Stimulated activated naive CD8-positive, alpha-beta T cell treated with anti-CD3 and anti-CD28 coated beads, Interleukin-15, Interleukin-2, amounts not matched to agents 100 ng/mL and 50 ng/mL, for 24 hours (primary cell): ENCODE data around the gene GPATCH1.
"Not testable (repeated sequence)": the region's sequence is repeated elsewhere in the genome, so short reads cannot be mapped to it uniquely, and the experiment has no call there.

Experiments
- H3K27ac Mint-ChIP-seq: one replicate; pipeline ENCODE4 v1.8.0; 2021; ENCODE audit warnings: mild to moderate bottlenecking, mixed read lengths
- H3K27me3 Mint-ChIP-seq: one replicate; pipeline ENCODE4 v1.8.0; 2021; ENCODE audit warnings: mixed read lengths
- H3K36me3 Mint-ChIP-seq: one replicate; pipeline ENCODE4 v1.8.0; 2021; ENCODE audit warnings: low read depth, mixed read lengths
- H3K4me1 Mint-ChIP-seq: one replicate; pipeline ENCODE4 v1.8.0; 2021; ENCODE audit warnings: low read depth, mixed read lengths
- H3K4me3 Mint-ChIP-seq: one replicate; pipeline ENCODE4 v1.8.0; 2021; ENCODE audit warnings: mild to moderate bottlenecking, mixed read lengths
- H3K9me3 Mint-ChIP-seq: one replicate; pipeline ENCODE4 v1.8.0; 2021; ENCODE audit warnings: mixed read lengths

The GPATCH1 gene

GRCh38 chr19:33124207-33125098 is 43.5 kb downstream of the GPATCH1 start:
- no peaks in the 10 kb centered on the region for H3K4me1 Mint-ChIP-seq
- H3K27me3 Mint-ChIP-seq, result no peaks in the 10 kb centered on the region
- H3K27ac Mint-ChIP-seq, result no peak overlapping the region
- peaks cover 39% of the 10 kb centered on the region for H3K36me3 Mint-ChIP-seq
- H3K9me3 Mint-ChIP-seq, result no peaks in the 10 kb centered on the region
- H3K4me3 Mint-ChIP-seq, result no peak overlapping the region

- peaks cover 53% of the 10 kb centered on the region for H3K36me3 Mint-ChIP-seq
Observed at GRCh38 chr19:33125929-33126388, 45.0 kb downstream of the GPATCH1 start.

DNA sequence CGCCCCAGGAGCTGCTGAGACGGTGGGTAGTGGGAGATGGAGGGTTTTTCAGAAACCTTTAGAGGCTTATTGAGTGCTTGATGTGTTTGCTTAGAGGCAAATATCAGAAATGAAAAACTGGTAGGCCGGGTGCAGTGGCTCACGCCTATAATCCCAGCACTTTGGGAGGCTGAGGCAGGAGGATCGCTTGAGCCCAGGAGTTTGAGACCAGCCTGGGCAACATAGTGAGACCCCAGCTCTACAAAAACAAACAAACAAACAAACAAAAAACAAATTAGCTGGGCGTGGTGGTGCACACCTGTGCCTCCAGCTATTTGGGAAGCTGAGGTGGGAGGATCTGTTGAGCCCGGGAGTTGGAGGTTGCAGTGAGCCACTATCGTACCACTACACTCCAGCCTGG is 45.7 kb downstream of the GPATCH1 start:
- not testable (repeated sequence) for H3K27me3 Mint-ChIP-seq, H3K4me3 Mint-ChIP-seq, H3K9me3 Mint-ChIP-seq, H3K27ac Mint-ChIP-seq, H3K4me1 Mint-ChIP-seq
- H3K36me3 Mint-ChIP-seq, result peaks cover 50% of the 10 kb centered on the region

More at GRCh38 chr19:33125929-33126388, 45.0 kb downstream of the GPATCH1 start:
- Mint-ChIP-seq H3K9me3 (no peaks in the 10 kb centered on the region), H3K27ac (no peak overlapping the region), H3K4me3 (no peak overlapping the region), H3K4me1 (no peaks in the 10 kb centered on the region), H3K27me3 (no peaks in the 10 kb centered on the region)

DNA sequence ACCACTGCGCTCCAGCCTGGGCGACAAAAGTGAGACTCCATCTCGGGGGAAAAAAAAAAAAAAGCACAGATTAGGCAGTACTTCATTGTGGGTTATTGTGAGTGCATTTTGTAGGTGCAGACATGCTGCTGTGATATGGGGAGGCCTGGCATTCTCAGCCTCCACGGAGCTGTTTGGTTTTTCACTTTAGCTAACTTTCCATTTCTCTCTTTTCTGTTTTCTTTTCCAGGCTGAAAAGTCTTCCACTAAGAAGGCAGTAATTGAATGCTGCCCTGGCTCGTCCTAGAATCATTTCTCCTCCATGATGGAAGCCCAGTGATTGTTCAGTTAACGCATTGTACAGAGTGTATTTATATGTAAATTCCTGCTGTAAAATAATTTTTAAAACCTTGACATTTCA is 48.9 kb downstream of the GPATCH1 start:
- Mint-ChIP-seq H3K27me3 (no peaks in the 10 kb centered on the region), H3K4me3 (no peak overlapping the region), H3K9me3 (no peaks in the 10 kb centered on the region), H3K27ac (no peak overlapping the region), H3K36me3 (peaks cover 47% of the 10 kb centered on the region), H3K4me1 (peaks cover 2% of the 10 kb centered on the region)

DNA sequence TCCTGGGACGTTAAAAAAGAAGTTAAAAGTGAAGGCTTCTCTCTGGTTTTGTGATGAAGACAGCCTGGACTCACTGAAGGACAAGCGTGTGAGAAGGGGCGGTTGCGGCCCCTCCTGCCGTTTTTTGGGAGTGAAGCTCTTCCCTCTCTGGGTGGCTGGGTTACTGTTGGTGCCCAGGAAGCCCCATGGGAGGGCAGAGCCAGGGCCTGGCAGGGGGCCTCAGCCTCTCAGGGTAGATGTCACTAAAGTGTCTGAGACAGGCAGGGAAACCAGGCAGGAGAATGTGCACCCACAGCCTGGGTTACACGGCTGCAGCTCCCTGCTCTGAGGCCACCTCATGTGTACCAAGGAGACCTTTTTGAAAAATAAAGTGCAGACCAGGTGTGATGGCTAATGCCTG is 49.5 kb downstream of the GPATCH1 start:
- H3K9me3 Mint-ChIP-seq, result no peaks in the 10 kb centered on the region
- no peaks in the 10 kb centered on the region for H3K27me3 Mint-ChIP-seq
- no peak overlapping the region for H3K4me3 Mint-ChIP-seq
- peaks cover 44% of the 10 kb centered on the region for H3K36me3 Mint-ChIP-seq
- no peak overlapping the region for H3K27ac Mint-ChIP-seq
- H3K4me1 Mint-ChIP-seq, result peaks cover 7% of the 10 kb centered on the region

DNA sequence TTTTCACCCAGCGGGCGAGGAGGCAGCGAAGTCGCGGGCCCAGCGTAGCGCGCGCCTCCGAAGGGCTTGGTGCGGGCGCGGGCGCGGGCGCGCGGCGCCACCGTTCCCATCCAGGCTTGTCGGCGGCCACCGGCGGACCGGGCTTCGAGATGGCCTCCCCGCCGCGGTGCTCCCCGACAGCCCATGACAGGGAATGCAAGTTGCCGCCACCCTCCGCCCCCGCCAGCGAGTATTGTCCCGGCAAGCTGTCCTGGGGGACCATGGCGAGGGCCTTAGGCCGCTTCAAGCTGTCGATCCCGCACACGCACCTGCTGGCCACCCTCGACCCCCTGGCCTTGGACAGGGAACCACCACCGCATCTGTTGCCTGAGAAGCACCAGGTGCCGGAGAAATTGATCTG is 51.0 kb downstream of the GPATCH1 start, which contains the start of gene WDR88:
WDR88 (plus strand) TSS at position 94 of the 400 bp plus-strand sequence; CDS start at position 150, 56 bp downstream.
- Mint-ChIP-seq H3K9me3 (no peaks in the 10 kb centered on the region), H3K4me3 (no peak within 1 kb of the TSS), H3K36me3 (peaks cover 34% of the 10 kb centered on the region), H3K4me1 (peaks cover 7% of the 10 kb centered on the region), H3K27ac (peak within 1 kb of the TSS; percentile 55), H3K27me3 (no peaks in the 10 kb centered on the region)

DNA sequence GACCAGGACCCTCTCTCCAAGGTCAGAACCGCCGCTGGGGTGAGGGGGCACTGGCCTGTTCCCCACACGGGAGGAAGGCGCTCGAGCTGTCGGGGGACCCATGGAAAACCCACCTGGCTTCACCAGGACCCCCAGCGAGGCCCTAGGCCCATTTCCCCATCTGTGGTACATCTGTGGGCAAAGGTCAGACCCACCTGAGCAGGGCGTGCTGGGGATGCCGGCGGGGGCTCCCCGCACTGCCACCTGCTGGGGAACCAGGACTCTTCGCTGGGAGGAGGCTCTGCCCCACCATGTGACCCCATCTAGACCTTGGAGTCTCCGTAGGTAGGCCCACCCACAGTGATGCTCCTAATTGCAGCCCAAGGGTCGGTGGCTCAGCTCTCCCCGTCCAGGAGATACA is 51.4 kb downstream of the GPATCH1 start:
- Mint-ChIP-seq H3K4me1 (peaks cover 7% of the 10 kb centered on the region), H3K36me3 (peaks cover 32% of the 10 kb centered on the region), H3K9me3 (no peaks in the 10 kb centered on the region), H3K27ac (peak overlapping the region; percentile 55), H3K4me3 (no peak overlapping the region), H3K27me3 (no peaks in the 10 kb centered on the region)

DNA sequence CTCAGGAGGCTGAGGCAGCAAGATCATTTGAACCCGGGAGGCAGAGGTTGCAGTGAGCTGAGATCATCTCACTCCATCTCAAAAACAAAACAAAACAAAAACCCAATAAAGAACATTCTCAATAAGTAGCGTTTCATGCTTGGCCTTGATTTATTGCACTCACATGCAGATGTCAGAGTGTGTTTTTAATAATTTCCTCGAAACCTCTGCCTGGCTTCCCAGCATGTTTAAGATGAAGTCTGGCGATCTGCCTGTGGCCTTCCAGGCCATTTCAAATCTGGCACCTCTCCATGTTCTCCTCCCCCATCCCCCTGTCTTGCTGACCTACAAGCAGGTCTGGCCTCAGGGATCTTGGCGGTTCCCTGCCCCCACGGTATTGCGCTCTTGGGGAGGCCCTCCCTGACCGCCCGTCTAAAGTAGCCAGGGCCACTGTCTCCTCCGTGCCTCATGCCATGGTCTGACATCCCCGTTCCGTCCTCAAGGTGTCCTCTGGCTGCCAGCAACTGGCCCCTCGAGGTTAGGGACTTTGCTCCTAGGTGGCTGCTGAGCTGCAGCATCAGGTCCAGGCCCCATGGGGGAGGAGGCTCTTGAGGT is 52.6 kb downstream of the GPATCH1 start:
- Mint-ChIP-seq H3K4me3 (no peak overlapping the region), H3K27ac (no peak overlapping the region), H3K27me3 (no peaks in the 10 kb centered on the region), H3K9me3 (no peaks in the 10 kb centered on the region), H3K36me3 (peaks cover 27% of the 10 kb centered on the region), H3K4me1 (peaks cover 7% of the 10 kb centered on the region)

DNA sequence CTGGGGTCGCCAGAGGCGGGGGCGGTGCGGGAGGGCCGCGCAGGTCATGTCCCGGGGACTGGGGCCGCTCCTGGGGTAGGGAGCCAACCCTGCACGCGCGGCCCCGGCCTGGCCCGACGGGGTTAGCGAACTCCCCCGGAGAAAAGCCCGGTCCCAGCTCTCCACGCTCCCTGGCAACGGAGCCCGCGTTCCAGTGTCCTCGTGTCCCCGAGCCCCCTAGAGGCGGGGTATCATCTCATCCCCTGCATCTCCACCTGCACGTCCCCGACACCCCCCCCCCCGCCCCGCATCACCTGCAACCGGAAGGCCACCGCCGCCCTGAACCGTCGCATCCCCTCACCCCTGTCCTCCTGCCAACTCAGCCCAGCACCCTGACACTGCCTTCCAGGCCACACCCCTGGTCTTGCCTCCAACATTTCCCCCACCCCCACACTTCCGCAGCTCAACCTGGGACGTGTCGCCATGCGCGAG is 53.6 kb downstream of the GPATCH1 start:
- Mint-ChIP-seq H3K27ac (no peak overlapping the region), H3K4me1 (peaks cover 7% of the 10 kb centered on the region), H3K4me3 (peak overlapping the region; percentile 51)

DNA sequence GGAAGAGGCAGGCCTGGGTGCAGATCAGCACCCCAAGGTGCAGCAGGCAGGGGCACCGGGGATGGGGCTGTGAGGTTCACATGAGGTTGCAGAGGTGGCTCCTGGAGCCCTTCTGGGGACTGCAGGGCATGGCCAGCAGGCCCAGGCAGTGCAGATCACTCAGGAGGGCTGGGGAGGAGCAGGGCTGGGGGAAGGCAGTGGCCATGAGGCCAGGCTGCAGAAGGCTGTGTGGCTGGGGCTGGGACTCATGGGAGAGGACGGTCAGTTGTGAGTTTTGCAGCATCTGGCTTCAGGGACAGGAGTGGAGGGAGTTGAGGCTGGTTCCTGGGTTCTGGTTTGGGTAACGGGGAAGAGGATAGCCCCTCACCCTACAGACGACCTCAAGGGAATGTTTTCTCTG is 58.2 kb downstream of the GPATCH1 start:
- H3K4me3 Mint-ChIP-seq, result no peak overlapping the region
- no peaks in the 10 kb centered on the region for H3K36me3 Mint-ChIP-seq
- H3K27ac Mint-ChIP-seq, result no peak overlapping the region
- peaks cover 12% of the 10 kb centered on the region for H3K4me1 Mint-ChIP-seq
- H3K9me3 Mint-ChIP-seq, result no peaks in the 10 kb centered on the region
- no peaks in the 10 kb centered on the region for H3K27me3 Mint-ChIP-seq

More for the DNA sequence above, 53.6 kb downstream of the GPATCH1 start:
- peaks cover 17% of the 10 kb centered on the region for H3K36me3 Mint-ChIP-seq
- no peaks in the 10 kb centered on the region for H3K9me3 Mint-ChIP-seq
- H3K27me3 Mint-ChIP-seq, result no peaks in the 10 kb centered on the region

- no peak overlapping the region for H3K4me3 Mint-ChIP-seq
- peaks cover 5% of the 10 kb centered on the region for H3K4me1 Mint-ChIP-seq
- H3K27me3 Mint-ChIP-seq, result no peaks in the 10 kb centered on the region
- H3K27ac Mint-ChIP-seq, result no peak overlapping the region
- no peaks in the 10 kb centered on the region for H3K36me3 Mint-ChIP-seq
- H3K9me3 Mint-ChIP-seq, result no peaks in the 10 kb centered on the region
Observed at GRCh38 chr19:33143897-33144405, 63.0 kb downstream of the GPATCH1 start.

DNA sequence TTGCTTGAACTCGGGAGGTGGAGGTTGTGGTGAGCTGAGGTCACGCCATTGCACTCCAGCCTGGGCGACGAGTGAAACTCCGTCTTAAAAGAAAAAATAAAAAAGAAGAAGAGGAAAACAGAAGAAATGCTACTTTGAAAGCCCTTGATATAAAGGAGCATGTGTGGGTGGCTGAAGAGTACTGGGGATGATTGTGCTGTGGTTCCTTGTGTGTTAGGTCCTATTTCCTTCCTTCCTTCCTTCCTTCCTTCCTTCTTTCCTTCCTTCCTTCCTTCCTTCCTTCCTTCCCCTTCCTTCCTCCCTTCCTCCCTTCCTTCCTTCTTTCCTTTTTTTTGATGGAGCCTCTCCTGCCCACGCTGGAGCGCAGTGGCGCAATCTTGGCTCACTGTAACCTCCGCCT is 65.2 kb downstream of the GPATCH1 start:
- Mint-ChIP-seq H3K27ac (no peak overlapping the region), H3K27me3 (no peaks in the 10 kb centered on the region), H3K4me1 (peaks cover 5% of the 10 kb centered on the region), H3K4me3 (no peak overlapping the region), H3K9me3 (no peaks in the 10 kb centered on the region), H3K36me3 (no peaks in the 10 kb centered on the region)

DNA sequence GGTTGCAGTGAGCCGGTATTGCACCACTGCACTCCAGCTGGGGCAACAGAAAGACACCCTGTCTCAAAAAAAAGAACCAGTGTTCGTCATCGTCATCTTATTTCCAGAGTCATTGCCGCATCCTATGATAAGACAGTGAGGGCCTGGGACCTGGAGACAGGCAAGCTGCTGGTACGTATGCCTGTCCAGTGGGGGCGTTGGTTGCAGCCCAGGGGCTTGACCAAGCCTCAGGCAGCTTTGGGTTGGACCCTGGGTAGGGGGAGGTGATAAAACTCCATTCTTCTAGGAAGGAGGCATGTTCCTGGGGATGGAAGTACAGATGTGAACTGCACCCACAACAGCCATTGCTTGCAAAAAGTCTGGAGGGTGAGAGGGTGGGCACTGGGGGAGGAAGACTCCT is 66.6 kb downstream of the GPATCH1 start:
- Mint-ChIP-seq H3K9me3 (no peaks in the 10 kb centered on the region), H3K4me3 (no peak overlapping the region), H3K4me1 (peaks cover 5% of the 10 kb centered on the region), H3K36me3 (no peaks in the 10 kb centered on the region), H3K27me3 (no peaks in the 10 kb centered on the region), H3K27ac (no peak overlapping the region)

- Mint-ChIP-seq H3K4me1 (no peaks in the 10 kb centered on the region), H3K27ac (no peak overlapping the region), H3K4me3 (no peak overlapping the region), H3K27me3 (no peaks in the 10 kb centered on the region), H3K9me3 (no peaks in the 10 kb centered on the region), H3K36me3 (no peaks in the 10 kb centered on the region)
Observed at GRCh38 chr19:33150852-33151518, 70.0 kb downstream of the GPATCH1 start.

GRCh38 chr19:33152176-33152575 is 71.2 kb downstream of the GPATCH1 start:
- H3K9me3 Mint-ChIP-seq, result no peaks in the 10 kb centered on the region
- no peaks in the 10 kb centered on the region for H3K4me1 Mint-ChIP-seq
- H3K27ac Mint-ChIP-seq, result no peak overlapping the region
- H3K27me3 Mint-ChIP-seq, result no peaks in the 10 kb centered on the region
- no peaks in the 10 kb centered on the region for H3K36me3 Mint-ChIP-seq
- H3K4me3 Mint-ChIP-seq, result no peak overlapping the region
